HCT116 (cell line): ENCODE results near the gene CDR2.

Experiments
- CBX3 ChIP-seq: IDR thresholded peaks from 2 replicates; pipeline ENCODE4 v1.6.1; 2012; ENCODE audit warnings: low read depth
- CTCF ChIP-seq, 3 experiments: fragments of 200-600 bp in 1 of 3; sonication (generic) in 1 of 3; IDR thresholded peaks in 2 of 3; conservative IDR thresholded peaks in 1 of 3; 2 replicates each; pipeline ENCODE4 v1.5.1; 2012 to 2017; ENCODE audit warnings: low read depth in 2 of 3, low read length in 2 of 3, antibody characterized with exemption in 1 of 3, borderline replicate concordance in 1 of 3, control low read depth in 1 of 3, mild to moderate bottlenecking in 1 of 3, mixed read lengths in 1 of 3, mixed run types in 1 of 3, moderate library complexity in 1 of 3; ENCODE audit not compliant: insufficient read depth in 1 of 3
- EZH2 ChIP-seq: fragments of 200-600 bp; sonication (generic); IDR thresholded peaks from 2 replicates; pipeline ENCODE4 v1.6.1; 2017; ENCODE audit warnings: antibody characterized with exemption, mixed run types
- EZH2phosphoT487 ChIP-seq: fragments of 200-600 bp; IDR thresholded peaks from 2 replicates; pipeline ENCODE4 v1.6.1; 2018; ENCODE audit warnings: antibody characterized with exemption, borderline replicate concordance
- FOSL1 ChIP-seq: IDR thresholded peaks from 2 replicates; pipeline ENCODE4 v1.6.1; 2012; ENCODE audit warnings: low read depth
- JUND ChIP-seq: IDR thresholded peaks from 2 replicates; pipeline ENCODE4 v1.6.1; 2012
- POLR2A ChIP-seq: IDR thresholded peaks from 2 replicates; pipeline ENCODE4 v1.7.0; 2011; ENCODE audit warnings: borderline replicate concordance; ENCODE audit not compliant: insufficient read depth, insufficient read length; ENCODE audit errors: extremely low read depth
- POLR2AphosphoS5 ChIP-seq: IDR thresholded peaks from 2 replicates; pipeline ENCODE4 v1.6.1; 2011; ENCODE audit warnings: mild to moderate bottlenecking, low read depth, low read length, moderate library complexity
- REST ChIP-seq: IDR thresholded peaks from 2 replicates; pipeline ENCODE4 v1.6.1; 2012; ENCODE audit warnings: low read depth
- SP1 ChIP-seq: IDR thresholded peaks from 2 replicates; pipeline ENCODE4 v1.6.1; 2012; ENCODE audit warnings: low read depth
- ZBTB33 ChIP-seq: IDR thresholded peaks from 2 replicates; pipeline ENCODE4 v1.6.1; 2011; ENCODE audit warnings: mild to moderate bottlenecking, low read length, moderate library complexity; ENCODE audit not compliant: insufficient replicate concordance; ENCODE audit errors: extremely low read depth
- ZNF274 ChIP-seq: fragments of 200-500 bp; sonication (Bioruptor generic); IDR thresholded peaks from 2 replicates; pipeline ENCODE4 v1.6.1; 2014; ENCODE audit warnings: mild to moderate bottlenecking, low read depth, low read length, inconsistent platforms

- no peak for TF ChIP-seq FOSL1
- no peak for TF ChIP-seq SP1
- no peak for TF ChIP-seq CTCF (IDR thresholded peaks at IDR 0.05 in 2 of 3, conservative IDR thresholded peaks at IDR 0.05 in 1 of 3; ENCODE audit: borderline replicate concordance in 1 of 3, insufficient read depth in 1 of 3, low read depth in 2 of 3, low read length in 2 of 3)
- no peak for TF ChIP-seq EZH2phosphoT487
- no peak for TF ChIP-seq EZH2
- TF ChIP-seq JUND = no peak
- TF ChIP-seq CBX3 = no peak
- no peak for TF ChIP-seq ZNF274
- no peak for TF ChIP-seq REST
- TF ChIP-seq POLR2A = no peak
- no peak for TF ChIP-seq POLR2AphosphoS5
- no peak for TF ChIP-seq ZBTB33
Observed at GRCh38 chr16:22357635-22357971, 16.8 kb downstream of the CDR2 start.
